GM18861 (cell line): ENCODE measurements around the gene RNF32.
"Not testable (repeated sequence)": the region's sequence is repeated elsewhere in the genome, so short reads cannot be mapped to it uniquely, and the experiment has no call there.

Experiments used
- ATAC-seq: cut with Tn5 transposase; IDR thresholded peaks from one replicate; pipeline ENCODE4 v1.9.1; 2021; ENCODE audit not compliant: unreplicated experiment

The RNF32 gene

DNA sequence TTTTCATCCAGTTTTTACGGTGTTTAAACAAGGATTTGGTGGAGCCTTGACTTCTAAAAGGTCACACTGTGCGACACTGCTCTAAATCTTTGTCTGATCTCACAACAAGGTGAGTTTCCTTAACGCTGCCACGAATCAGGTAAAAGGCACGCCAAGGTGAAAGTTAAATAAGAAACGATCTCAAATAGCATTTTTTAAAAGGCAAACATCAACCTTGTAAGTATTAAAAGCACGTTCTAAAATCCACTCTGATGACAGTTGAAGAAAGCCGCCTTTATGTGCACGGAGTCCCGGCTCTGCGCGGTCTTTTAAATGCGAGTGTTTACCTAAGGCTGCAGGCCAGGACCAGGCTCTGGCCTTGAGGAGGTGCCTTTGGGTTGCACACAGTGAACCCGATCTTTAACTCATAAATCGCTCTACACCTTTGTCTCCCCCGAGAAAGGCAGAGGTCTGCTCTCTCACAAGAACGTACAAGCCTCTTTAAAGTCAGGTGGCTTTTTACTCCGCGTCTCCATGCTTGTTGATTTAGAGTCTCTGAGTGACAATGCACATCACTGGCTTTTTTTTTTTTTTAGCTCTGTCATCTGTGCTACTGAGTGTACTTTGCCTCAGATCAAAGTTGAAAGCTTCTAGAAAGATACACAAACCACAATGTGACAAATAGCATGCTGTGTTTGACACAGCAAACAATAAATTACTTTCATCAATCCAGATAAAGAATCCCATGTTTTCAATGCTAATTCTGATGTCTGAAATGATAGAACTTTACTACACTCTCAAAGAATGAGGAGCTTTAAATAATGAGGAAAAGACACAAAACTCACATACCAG lies 25.9 kb upstream of the RNF32 start:
- no peak for ATAC-seq

DNA sequence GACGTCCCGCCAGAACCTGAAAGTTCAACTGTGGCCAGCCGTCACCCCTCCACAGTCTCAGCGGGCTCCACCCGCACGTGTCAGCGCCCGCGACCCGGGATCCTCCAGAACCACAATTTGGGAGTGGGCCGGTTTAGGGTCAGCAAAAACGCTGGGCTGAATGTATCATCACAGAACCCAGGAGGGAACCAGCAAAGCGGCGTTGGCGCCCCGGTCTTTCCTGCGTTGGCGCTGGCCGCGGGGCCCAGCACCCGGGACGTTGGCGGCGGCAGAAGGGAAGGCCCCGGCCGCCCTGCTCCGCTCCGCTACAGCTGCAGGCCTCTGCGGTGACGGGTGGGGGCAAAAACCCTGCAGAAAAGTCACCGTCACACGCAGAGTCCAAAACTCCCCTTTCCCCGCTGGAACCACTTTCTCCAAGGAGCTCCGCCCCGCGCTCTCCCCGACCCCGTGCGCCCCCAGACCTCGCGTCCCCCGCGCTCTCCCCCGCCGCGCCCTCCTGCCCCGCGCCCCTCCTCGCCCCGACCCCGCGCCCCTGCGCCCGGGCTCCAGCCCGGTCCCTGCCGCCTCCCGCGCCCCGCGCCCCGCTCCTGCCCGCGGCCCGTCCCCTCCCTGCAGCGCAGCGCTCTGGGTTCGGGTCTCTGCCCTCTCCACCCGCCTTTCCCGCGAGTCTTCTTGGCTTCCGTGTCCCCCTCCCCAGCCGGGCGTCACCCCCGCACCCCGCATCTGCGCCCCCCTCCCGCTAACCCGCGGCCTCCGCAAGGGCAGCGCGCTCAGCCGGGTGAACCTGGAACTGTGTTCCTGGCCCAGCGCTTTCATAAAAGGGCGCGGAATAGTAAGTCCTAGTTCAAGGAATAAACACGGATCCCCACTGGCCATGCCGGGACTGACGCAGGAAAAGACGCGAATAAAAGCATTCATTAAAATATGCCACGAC lies 24.0 kb upstream of the RNF32 start:
- no peak for ATAC-seq

DNA sequence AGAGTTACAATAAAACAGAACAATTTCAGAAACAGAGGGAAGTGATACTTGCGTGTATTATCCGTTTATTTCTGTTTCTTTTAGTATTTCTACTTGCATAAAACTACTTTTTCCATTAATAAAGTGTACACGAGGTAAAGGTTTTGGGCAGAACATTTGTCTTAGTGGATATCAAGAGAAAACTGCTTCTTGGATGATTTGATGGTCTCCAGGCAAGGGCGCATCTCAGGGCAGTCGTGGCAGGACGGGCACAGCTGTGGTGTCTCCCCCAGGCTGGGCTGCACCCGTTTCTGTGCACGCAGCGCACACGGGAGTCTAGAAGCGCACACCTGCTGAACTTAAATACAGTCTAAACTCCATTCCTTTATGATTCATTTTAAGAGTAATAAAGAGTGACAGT lies 23.4 kb upstream of the RNF32 start:
- no peak for ATAC-seq

DNA sequence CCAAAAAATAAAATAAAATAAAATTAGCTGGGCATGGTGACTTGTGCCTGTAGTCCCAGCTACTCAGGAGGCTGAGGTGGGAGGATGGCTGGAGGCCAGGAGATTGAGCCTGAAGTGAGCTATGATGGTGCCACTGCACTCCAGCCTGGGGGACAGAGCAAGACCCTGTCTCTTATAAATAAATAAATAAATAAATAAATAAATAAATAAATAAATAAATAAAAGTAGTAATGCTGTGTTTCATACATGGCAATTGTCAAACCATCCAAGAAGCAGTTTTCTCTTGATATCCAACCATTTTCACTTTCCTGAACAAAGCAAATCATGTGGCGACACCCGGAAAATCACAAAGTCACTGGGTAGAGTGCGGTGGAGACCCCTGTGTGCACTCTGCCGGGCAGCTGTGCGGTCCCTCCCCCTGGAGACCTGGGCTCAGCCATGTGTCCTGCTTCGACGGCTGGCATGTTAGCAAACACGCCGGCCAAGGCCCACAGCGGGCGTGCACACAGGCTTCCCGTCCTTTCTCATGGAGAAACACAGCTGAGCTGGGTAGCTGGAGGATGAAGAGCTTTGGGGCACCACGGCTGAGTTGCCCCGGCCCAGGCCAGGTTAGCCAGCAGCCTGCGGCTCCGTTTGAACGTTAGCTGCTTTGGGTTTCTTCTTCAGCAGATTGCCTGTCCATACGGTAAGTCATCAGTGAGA lies 22.3 kb upstream of the RNF32 start:
- ATAC-seq: no peak

DNA sequence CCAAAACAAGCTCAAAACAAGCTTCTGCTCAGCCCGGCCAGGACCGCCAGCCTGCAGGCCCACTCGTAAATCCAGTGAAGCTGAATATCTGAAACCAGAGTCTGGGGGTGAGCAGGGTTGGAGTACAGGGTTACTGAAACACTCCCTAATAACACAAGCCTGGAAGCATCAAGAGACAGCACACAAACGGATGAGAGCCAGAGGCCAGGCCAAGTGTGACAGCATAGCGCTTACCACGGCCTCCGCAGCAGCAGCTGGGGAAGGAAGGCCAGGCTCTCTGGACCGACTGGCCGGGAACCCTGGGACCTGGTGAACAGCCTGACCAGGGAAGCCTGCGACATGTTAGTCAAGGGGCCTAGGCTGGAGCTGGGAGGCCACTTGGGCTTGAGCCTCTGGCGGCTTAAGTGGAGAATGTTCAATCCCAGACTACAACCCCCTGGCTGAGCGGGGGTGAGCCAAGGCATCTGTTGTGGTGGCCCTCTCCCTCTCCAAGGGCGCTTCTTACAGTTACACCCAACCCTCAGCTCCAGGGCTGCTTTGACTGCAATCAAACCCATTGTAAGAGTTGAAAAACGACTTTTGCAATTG lies 21.7 kb upstream of the RNF32 start:
- ATAC-seq: no peak

DNA sequence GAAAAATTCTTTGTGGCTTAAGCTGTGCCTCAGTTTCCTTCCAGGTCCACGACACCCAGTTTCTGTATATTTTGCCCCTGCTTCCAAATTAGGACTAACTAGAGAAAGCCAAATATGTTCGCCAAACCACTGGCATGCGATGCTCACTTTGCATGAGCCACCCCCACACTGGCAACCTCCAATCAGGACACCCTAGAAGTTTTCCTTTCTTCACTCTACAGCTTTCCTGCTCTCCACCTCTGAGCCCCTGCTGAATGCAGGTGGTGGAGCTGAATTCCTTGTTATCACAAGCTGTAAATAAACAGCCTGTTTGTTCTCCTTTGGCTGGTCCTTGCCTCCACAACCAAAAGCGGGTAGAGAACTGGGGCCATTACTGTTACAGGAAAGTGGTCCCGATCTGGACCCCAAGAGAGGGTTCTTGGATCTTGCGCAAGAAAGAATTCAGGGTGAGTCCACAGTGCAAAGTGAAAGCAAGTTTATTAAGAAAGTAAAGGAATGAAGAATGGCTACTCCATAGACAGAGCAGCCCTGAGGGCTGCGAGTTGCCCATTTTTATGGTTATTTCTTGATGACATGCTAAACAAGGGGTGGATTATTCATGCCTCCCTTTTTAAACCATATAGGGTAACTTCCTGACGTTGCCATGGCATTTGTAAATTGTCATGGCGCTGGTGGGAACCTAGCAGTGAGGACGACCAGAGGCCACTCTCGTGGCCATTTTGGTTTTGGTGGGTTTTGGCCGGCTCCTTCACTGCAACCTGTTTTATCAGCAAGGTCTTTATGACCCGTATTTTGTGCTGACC lies 20.9 kb upstream of the RNF32 start:
- ATAC-seq: not testable (repeated sequence)

DNA sequence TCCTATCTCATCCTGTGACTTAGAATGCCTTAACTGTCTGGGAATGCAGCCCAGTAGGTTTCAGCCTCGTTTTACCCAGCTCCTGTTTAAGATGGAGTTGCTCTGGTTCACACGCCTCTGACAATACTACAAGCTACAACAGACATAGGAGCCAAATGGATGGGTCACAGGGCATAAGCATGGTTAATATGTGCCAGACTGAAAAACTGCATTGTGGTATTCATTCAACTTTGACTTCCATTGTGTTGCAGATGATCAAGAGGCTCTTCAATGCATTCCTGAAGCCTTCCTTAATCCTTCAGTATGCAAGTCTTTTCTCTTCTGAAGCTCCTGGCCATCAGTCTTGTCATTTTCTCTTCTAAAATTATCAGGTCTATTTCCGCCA lies 20.3 kb upstream of the RNF32 start:
- no peak for ATAC-seq

DNA sequence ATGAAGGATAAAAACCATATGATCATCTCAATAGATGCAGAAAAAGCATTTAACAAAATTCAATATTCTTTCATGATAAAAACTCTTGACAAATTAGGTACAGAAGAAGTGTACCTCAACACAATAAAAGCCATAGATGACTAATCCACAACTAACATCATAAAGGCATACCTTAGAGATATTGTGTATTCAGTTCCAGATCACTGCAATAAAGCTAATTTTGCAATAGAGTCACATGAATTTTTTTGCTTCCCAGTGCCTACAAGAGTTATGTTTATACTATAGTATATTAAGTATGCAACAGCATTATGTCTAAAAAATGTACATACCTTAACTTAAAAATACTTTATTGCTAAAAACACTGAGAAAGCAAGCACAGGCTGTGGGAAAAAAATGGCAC lies 18.9 kb upstream of the RNF32 start:
- no peak for ATAC-seq

DNA sequence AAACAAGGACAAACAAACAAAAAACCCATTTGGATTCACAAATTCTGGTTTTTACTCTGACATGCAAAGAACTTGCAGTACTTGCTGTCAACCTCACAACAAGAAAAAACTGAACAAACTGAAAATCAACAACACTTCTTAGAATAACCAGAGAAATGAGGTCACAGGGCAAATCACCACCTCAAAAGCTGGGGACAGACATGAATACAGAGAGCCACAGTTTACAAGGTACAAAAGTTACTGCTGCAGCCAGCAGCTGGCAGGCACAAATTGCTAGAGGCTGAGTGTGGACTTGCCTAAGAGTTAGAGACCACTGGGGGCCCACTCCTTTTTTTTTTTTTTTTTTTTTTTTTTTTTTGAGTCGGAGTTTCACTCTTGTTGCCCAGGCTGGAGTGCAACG lies 15.0 kb upstream of the RNF32 start:
- no peak for ATAC-seq

DNA sequence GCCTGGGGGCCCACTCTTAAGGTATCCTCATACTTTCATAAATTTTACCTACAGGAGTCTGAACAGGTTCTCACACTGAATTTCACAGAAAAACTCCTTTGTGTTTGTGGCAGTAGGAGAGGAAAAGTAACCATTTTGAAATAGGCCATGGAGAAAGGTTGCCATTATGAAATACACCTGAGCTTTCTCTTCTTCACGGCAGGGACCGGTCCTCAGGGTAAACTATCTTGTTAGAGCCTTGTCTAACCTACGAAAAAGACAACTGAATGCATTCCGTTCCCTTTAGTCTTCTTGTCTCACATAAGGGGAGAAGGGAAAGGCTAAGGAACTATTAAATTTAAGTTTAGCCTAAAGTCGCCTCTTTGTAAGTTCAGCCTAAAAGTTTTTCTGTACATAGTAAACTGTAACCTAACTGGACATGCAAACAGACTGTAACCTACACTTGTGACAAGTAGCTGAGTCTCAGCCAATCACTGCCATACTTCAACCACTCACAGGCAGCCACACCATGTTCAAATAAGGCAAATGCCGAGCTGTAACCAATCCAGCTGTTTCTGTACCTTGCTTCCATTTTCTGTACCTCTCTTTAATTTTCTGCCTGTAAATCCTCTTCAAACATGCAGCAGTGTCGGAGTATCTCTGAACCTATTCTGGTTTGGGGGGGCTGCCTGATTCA lies 14.2 kb upstream of the RNF32 start:
- no peak for ATAC-seq

DNA sequence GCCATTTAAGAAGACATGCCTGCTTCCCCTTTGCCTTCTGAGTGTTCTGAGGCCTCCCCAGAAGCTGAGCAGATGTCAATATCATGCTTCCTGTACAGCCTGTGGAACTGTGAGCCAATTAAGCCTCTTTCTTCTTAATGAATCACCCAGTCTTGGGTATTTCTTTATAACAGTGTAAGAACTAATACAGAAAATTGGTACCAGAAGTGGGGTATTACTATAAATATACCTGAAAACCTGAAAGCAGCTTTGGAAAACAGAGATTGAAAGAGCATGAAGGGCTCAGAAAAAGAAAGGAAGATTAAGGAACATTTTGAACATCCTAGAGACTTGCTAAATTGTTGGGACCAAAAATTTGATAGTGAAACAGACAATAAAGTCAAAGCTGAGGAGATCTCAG lies 12.0 kb upstream of the RNF32 start:
- no peak for ATAC-seq

DNA sequence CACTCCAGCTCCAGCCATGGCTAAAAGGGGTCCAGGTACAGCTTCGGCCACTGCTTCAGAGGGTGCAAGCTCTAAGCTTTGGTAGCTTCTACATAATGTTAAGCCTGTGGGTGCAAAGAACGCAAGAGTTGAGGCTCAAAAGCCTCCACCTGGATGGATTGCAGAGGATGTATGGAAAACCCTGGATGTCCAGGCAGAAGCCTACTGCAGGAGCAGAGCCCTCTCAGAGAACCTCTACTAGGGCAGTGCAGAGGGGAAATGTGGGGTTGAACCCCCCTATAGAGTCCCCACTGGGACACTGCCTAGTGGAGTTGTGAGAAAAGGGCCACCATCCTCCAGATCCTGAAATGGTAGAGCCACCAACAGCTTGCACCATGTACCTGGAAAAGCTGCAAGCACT lies 10.7 kb upstream of the RNF32 start:
- ATAC-seq: no peak

DNA sequence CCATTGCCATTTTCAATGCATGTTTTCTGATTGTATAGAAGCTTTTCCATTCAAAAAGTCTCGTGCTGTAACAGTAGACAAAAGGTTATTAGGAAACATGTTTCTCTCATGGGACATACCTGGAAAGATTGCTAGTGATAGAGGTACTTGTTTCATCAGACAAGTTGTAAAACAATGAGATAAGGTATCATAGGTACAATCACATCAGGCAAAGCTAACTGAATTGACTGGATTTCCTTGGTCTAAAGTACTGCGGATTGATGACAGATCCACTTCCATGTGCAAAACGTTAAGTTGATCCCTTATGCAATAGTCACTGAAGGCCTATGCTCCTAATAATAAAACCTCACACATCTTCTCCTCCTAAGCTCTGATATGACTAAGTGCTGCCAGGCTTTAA lies 6.5 kb upstream of the RNF32 start:
- no peak for ATAC-seq

DNA sequence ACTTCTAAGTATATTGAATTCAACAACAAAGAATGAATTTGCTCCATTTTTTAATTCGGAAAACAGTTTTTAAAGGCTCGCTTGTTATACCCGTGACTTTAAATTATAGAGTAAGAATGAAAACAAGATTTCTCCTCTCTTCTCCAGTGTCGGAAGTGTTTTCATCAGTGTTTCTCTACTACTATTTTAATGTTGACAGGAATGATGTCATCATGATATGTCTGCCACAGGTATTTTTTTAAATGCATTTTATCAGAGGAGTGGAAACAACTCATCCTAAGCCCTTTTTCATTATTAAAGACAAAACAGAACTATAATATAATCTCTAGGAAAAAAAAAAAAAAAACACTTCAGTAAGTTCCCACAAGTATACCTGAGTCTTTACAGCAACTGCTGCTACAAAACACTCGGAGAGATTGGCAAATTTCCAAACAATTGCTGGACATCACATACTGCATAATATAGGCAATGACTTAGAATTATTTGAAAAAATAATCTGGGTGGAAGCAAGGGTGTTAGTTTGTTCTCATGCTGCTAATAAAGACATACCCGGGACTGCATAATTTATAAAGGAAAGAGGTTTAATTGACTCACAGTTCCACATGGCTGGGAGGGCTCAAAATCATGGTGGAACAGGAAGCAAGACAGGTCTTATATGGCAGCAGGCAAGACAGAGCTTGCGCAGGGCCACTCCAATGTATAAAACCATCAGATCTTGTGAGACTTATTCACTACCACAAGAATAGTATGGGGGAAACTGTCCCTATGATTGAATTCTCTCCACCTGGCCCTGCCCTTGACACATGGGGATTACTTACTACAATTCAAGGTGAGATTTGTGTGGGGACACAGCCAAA lies 4.8 kb upstream of the RNF32 start:
- ATAC-seq: no peak

DNA sequence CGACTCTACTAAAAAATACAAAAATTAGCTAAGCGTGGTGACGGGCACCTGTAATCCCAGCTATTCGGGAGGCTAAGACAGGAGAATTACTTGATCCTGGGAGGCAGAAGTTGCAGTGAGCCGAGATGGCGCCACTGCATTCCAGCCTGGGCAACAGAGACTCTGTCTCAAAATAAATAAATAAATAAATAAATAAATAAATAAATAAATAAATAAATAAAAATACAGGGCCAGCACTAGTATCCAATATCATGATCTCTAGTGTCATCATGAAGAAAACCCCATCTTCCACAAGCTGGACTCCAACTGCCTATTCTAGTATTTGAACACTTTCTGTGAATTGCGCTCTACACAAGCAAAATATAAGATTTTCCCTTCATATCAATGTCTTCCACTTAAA lies 3.5 kb upstream of the RNF32 start:
- not testable (repeated sequence) for ATAC-seq

DNA sequence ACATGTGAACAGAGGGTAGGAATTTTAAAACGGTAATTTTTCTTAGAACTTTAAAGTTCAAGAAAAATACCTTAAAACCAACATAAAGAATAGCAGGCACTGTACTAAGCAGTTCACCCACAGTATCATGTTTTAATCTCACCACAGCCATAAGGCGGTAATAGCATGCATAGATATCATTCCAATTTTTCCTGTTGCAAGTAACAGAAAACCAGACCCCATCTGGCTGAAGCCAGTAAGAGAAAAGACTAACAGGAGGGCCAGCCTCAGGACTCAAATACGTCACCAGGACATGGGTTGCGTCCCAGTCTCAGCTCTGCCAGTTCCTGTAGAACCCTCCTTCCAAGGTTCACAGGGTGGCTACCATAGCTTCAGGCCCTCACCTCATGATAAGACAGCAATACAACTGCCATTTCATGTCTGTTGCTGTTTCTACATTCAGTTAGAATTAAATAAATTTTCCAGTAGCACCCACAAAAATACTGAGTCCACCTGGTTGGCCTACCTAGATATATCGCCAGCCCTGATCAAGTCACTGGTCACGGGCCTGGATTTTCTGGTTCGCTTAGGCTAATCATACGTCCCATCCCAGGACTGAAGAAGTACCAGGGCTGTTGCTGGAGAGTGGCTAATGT lies 2.0 kb upstream of the RNF32 start:
- no peak for ATAC-seq

DNA sequence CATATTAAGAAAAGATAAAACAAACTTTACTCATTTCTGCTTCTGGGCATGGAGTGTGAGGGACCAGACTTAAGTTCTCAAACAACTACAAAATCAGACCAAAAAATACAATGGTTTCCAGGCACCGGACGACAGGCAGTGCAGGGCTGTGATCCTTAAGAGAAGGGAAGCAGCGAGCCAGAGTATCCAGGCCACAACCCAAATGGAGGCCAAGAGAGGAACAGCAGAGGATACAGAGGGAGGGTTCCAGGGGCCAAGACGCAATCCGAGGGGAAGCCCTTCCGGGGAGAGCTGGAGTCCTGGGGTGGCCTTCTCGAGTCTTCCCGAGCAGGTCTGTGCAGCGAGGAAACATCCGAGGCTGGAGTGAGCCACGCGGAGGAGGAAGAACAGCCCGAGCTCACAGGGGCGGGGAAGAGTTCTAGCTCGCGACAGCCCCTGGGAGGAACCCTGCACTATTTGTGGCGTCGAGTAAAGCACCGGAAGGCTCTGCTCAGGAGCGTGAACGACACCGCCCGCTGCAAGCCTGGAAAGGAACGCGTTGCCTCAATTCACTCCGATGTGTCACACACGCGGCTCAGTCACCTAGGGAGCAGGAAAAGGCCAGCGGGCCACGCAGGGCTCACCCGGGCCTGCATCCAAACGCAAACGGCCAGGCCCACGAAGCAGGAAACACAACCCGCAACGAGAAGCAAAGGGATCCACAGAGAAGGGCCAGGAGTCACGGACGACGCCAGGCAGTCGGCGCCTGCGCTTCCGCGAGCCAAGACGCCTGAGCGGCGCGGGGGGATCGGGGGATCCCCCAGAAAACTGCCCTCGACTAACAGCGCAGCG lies 933 bp upstream of the RNF32 start:
- ATAC-seq: no peak
